H9 (cell line): Measurements from ENCODE around the gene FREM1. TPM values are rescaled to one million over a fixed set of nuclear protein-coding genes. Genes with fewer than 3 reads are reported as not detected.

Source experiments
- DNase-seq: peaks from one replicate; pipeline ENCODE4 v3.0.0-alpha.2; 2017
- H2AFZ ChIP-seq: one replicate; pipeline ENCODE4 v1.6.1; 2013; ENCODE audit warnings: mild to moderate bottlenecking, low read length, control low read depth, moderate library complexity
- H2AK5ac ChIP-seq: 2 replicates; pipeline ENCODE4 v1.6.1; 2013; ENCODE audit warnings: low read length, control low read depth, mixed read lengths; ENCODE audit not compliant: insufficient read length
- H2BK120ac ChIP-seq: one replicate; pipeline ENCODE4 v1.6.1; 2013; ENCODE audit warnings: low read depth, mild to moderate bottlenecking, low read length, control low read depth, inconsistent platforms; ENCODE audit not compliant: poor library complexity, severe bottlenecking
- H2BK12ac ChIP-seq: 2 replicates; pipeline ENCODE4 v1.6.1; 2013; ENCODE audit warnings: low read length, control low read depth, mixed read lengths, low read depth; ENCODE audit not compliant: insufficient read length
- H2BK15ac ChIP-seq: 2 replicates; pipeline ENCODE4 v1.6.1; 2013; ENCODE audit warnings: low read depth, low read length, control low read depth
- H2BK20ac ChIP-seq: one replicate; pipeline ENCODE4 v1.6.1; 2013; ENCODE audit warnings: low read depth, mild to moderate bottlenecking, low read length, control low read depth, inconsistent platforms; ENCODE audit not compliant: poor library complexity, severe bottlenecking
- H2BK5ac ChIP-seq: 2 replicates; pipeline ENCODE4 v1.6.1; 2013; ENCODE audit warnings: low read length, control low read depth, mixed read lengths; ENCODE audit not compliant: insufficient read length
- H3K14ac ChIP-seq: 2 replicates; pipeline ENCODE4 v1.6.1; 2013; ENCODE audit warnings: low read length, control low read depth; ENCODE audit not compliant: insufficient read depth
- H3K18ac ChIP-seq: 2 replicates; pipeline ENCODE4 v1.6.1; 2013; ENCODE audit warnings: low read depth, mild to moderate bottlenecking, mixed read lengths, low read length, control low read depth; ENCODE audit not compliant: insufficient read length
- H3K23ac ChIP-seq: 2 replicates; pipeline ENCODE4 v1.6.1; 2013; ENCODE audit warnings: low read length, control low read depth, mixed read lengths, low read depth; ENCODE audit not compliant: insufficient read length
- H3K23me2 ChIP-seq: 2 replicates; pipeline ENCODE4 v1.6.1; 2013; ENCODE audit warnings: low read depth, mild to moderate bottlenecking, mixed read lengths, low read length, control low read depth; ENCODE audit not compliant: insufficient read length, poor library complexity, severe bottlenecking
- H3K27ac ChIP-seq: 2 replicates; pipeline ENCODE4 v1.5.1; 2013; ENCODE audit warnings: low read length, control low read depth, mixed read lengths, low read depth; ENCODE audit not compliant: insufficient read length
- H3K27me3 ChIP-seq: 2 replicates; pipeline ENCODE4 v1.6.1; 2013; ENCODE audit warnings: low read length, control low read depth, inconsistent platforms; ENCODE audit not compliant: insufficient read depth
- H3K4ac ChIP-seq: 2 replicates; pipeline ENCODE4 v1.6.1; 2013; ENCODE audit warnings: low read depth, mild to moderate bottlenecking, control low read depth, inconsistent platforms, low read length, moderate library complexity
- H3K4me1 ChIP-seq: 2 replicates; pipeline ENCODE4 v1.6.1; 2013; ENCODE audit warnings: low read length, control low read depth, inconsistent platforms; ENCODE audit not compliant: insufficient read depth
- H3K4me2 ChIP-seq: 2 replicates; pipeline ENCODE4 v1.6.1; 2013; ENCODE audit warnings: low read length, control low read depth, mixed read lengths; ENCODE audit not compliant: insufficient read length, insufficient read depth
- H3K56ac ChIP-seq: 2 replicates; pipeline ENCODE4 v1.6.1; 2013; ENCODE audit warnings: low read depth, mild to moderate bottlenecking, mixed read lengths, low read length, control low read depth; ENCODE audit not compliant: insufficient read length
- H3K79me1 ChIP-seq: 2 replicates; pipeline ENCODE4 v1.6.1; 2013; ENCODE audit warnings: low read depth, mild to moderate bottlenecking, moderate library complexity, low read length, control low read depth, inconsistent platforms; ENCODE audit not compliant: insufficient read depth, poor library complexity, severe bottlenecking
- H3K79me2 ChIP-seq: 2 replicates; pipeline ENCODE4 v1.6.1; 2013; ENCODE audit warnings: low read length, control low read depth, inconsistent platforms; ENCODE audit not compliant: insufficient read depth
- H3K9ac ChIP-seq: 2 replicates; pipeline ENCODE4 v1.6.1; 2013; ENCODE audit warnings: low read length, control low read depth, mixed read lengths; ENCODE audit not compliant: insufficient read length; ENCODE audit errors: extremely low read depth
- H3K9me3 ChIP-seq: one replicate; pipeline ENCODE4 v1.6.1; 2013; ENCODE audit warnings: low read depth, low read length, inconsistent platforms; ENCODE audit not compliant: control insufficient read depth
- H3T11ph ChIP-seq: one replicate; pipeline ENCODE4 v1.6.1; 2013; ENCODE audit warnings: mild to moderate bottlenecking, low read length, control low read depth, inconsistent platforms
- H4K20me1 ChIP-seq: one replicate; pipeline ENCODE4 v1.6.1; 2013; ENCODE audit not compliant: control insufficient read depth, insufficient read length, insufficient read depth
- H4K5ac ChIP-seq: 2 replicates; pipeline ENCODE4 v1.6.1; 2013; ENCODE audit warnings: low read depth, mild to moderate bottlenecking, mixed read lengths, low read length, control low read depth; ENCODE audit not compliant: insufficient read length
- H4K8ac ChIP-seq: replicated peaks from 2 replicates; pipeline ENCODE4 v1.6.1; 2013; ENCODE audit warnings: low read length, control low read depth, mixed read lengths, low read depth; ENCODE audit not compliant: insufficient read length
- H4K91ac ChIP-seq: 2 replicates; pipeline ENCODE4 v1.6.1; 2013; ENCODE audit warnings: low read depth, mild to moderate bottlenecking, moderate library complexity, mixed read lengths, low read length, control low read depth; ENCODE audit not compliant: insufficient read length
- H3K27ac Mint-ChIP-seq, 3 experiments: 2 replicates in 2 of 3; 3 replicates in 1 of 3; pipeline ENCODE4 v1.8.0; 2020 to 2021; ENCODE audit warnings: mixed read lengths in 3 of 3, mild to moderate bottlenecking in 1 of 3, moderate library complexity in 1 of 3
- H3K27me3 Mint-ChIP-seq: 2 replicates; pipeline ENCODE4 v1.8.0; 2021; ENCODE audit warnings: low read depth, mild to moderate bottlenecking, moderate library complexity, mixed read lengths
- H3K36me3 Mint-ChIP-seq, 3 experiments: 2 replicates in 2 of 3; 3 replicates in 1 of 3; pipeline ENCODE4 v1.8.0; 2020 to 2021; ENCODE audit warnings: low read depth in 3 of 3, mixed read lengths in 3 of 3; ENCODE audit not compliant: insufficient read depth in 1 of 3
- H3K4me1 Mint-ChIP-seq, 2 experiments: 2 replicates each; pipeline ENCODE4 v1.8.0; 2020; ENCODE audit warnings: mixed read lengths in 2 of 2
- H3K4me3 Mint-ChIP-seq, 2 experiments: 2 replicates in 1 of 2; 3 replicates in 1 of 2; pipeline ENCODE4 v1.8.0; 2020 to 2021; ENCODE audit warnings: mild to moderate bottlenecking in 2 of 2, mixed read lengths in 2 of 2, moderate library complexity in 1 of 2
- H3K9me3 Mint-ChIP-seq, 2 experiments: 2 replicates in 1 of 2; 3 replicates in 1 of 2; pipeline ENCODE4 v1.8.0; 2020; ENCODE audit warnings: mild to moderate bottlenecking in 2 of 2, mixed read lengths in 2 of 2, moderate library complexity in 1 of 2
- CTCF ChIP-seq: fragments of 200-600 bp; sonication (generic); conservative IDR thresholded peaks from 3 replicates; pipeline ENCODE4 v1.8.0; 2021; ENCODE audit warnings: antibody characterized with exemption, mild to moderate bottlenecking
- WGBS: extraction: QIAGEN DNeasy Blood & Tissue Kit; methylation state at CpG from one replicate; pipeline ENCODE4 v1.1.7; 2013; ENCODE audit warnings: missing lambda C conversion rate, low lambda C conversion rate, mixed read lengths; ENCODE audit not compliant: insufficient read length; ENCODE audit errors: extremely low coverage; 5-methylcytosine and 5-hydroxymethylcytosine counted together
- total RNA-seq: library from RNA; stranded (reverse); gene quantifications from 2 replicates; pipeline ENCODE4 v1.2.1, GENCODE V29; 2021

Gene FREM1
- total RNA-seq, 1 experiment from 2014 or later, result 0.44 TPM

GRCh38 chr9:14891332-14891731 lies 18.9 kb downstream of the FREM1 start:
- Histone ChIP-seq H3K23me2 (no peaks in the 10 kb centered on the region), H2AK5ac (no peak overlapping the region), H3T11ph (no peak overlapping the region), H2BK5ac (no peak overlapping the region), H3K18ac (no peak overlapping the region), H3K9ac (no peak overlapping the region), H2BK15ac (no peak overlapping the region), H4K8ac (no peak overlapping the region), H2BK20ac (no peak overlapping the region), H3K79me2 (no peaks in the 10 kb centered on the region), H3K14ac (no peak overlapping the region), H3K56ac (no peak overlapping the region), H2BK12ac (no peak overlapping the region), H3K4me1 (no peaks in the 10 kb centered on the region; the same call in 1 of the 2 replicates), H3K4me2 (no peak overlapping the region), H4K20me1 (no peaks in the 10 kb centered on the region), H3K79me1 (no peaks in the 10 kb centered on the region), H3K27ac (no peak overlapping the region), H3K9me3 (no peaks in the 10 kb centered on the region), H4K91ac (no peak overlapping the region), H4K5ac (no peak overlapping the region), H3K23ac (no peak overlapping the region), H3K27me3 (no peaks in the 10 kb centered on the region), H2AFZ (no peak overlapping the region), H3K4ac (no peak overlapping the region), H2BK120ac (no peak overlapping the region)
- Mint-ChIP-seq H3K4me3 (no peak overlapping the region), H3K27me3 (no peaks in the 10 kb centered on the region), H3K9me3 (peaks cover 0 to 14% of the 10 kb centered on the region in 2 experiments; a peak in 4 of 5 replicates), H3K27ac (no peak overlapping the region), H3K4me1 (peaks cover 31 to 32% of the 10 kb centered on the region in 2 experiments), H3K36me3 (peaks cover 4 to 15% (median 15%) of the 10 kb centered on the region in 3 experiments; a peak in 5 of 7 replicates)
- DNase-seq, result no peak
- no peak for TF ChIP-seq CTCF
- no CpG with 5 or more reads among the region's 1 CpG for WGBS
